ENCODE results near the gene ZNRF3.

Gene ZNRF3

GRCh38 chr22:29070490-29070889 lies 187.1 kb downstream of the ZNRF3 start:
- H3K27ac ChIP-seq (ENCODE audit: low read depth, low read length), result no peak overlapping the region
- peaks cover 3% of the 10 kb centered on the region for H3K4me1 ChIP-seq (ENCODE audit: control insufficient read depth, insufficient read depth, low read length, unreplicated experiment)
- no peak overlapping the region for H3K4me3 ChIP-seq (ENCODE audit: low read depth, low read length)
- H3K36me3 ChIP-seq (ENCODE audit: insufficient read depth, low read length), result no peaks in the 10 kb centered on the region
- H3K79me2 ChIP-seq (ENCODE audit: control insufficient read depth, insufficient read depth, low read length, unreplicated experiment), result no peaks in the 10 kb centered on the region
- no peak overlapping the region for H2AFZ ChIP-seq (ENCODE audit: low read length, unreplicated experiment)
- peaks cover 18% of the 10 kb centered on the region for H3K27me3 ChIP-seq (ENCODE audit: insufficient read depth, low read length)

GRCh38 chr22:29071261-29072045 lies 188.1 kb downstream of the ZNRF3 start:
- Histone ChIP-seq H3K27me3 (ENCODE audit: insufficient read depth, low read length) (peaks cover 18% of the 10 kb centered on the region), H3K4me1 (ENCODE audit: control insufficient read depth, insufficient read depth, low read length, unreplicated experiment) (peaks cover 3% of the 10 kb centered on the region), H3K4me3 (ENCODE audit: low read depth, low read length) (peak overlapping the region; percentile 73), H2AFZ (ENCODE audit: low read length, unreplicated experiment) (peak overlapping the region; percentile 95), H3K36me3 (ENCODE audit: insufficient read depth, low read length) (no peaks in the 10 kb centered on the region), H3K27ac (ENCODE audit: low read depth, low read length) (no peak overlapping the region), H3K79me2 (ENCODE audit: control insufficient read depth, insufficient read depth, low read length, unreplicated experiment) (no peaks in the 10 kb centered on the region)

- Histone ChIP-seq H3K4me3 (ENCODE audit: low read depth, low read length) (peak overlapping the region; percentile 73), H3K79me2 (ENCODE audit: control insufficient read depth, insufficient read depth, low read length, unreplicated experiment) (no peaks in the 10 kb centered on the region), H3K4me1 (ENCODE audit: control insufficient read depth, insufficient read depth, low read length, unreplicated experiment) (peaks cover 3% of the 10 kb centered on the region), H3K27me3 (ENCODE audit: insufficient read depth, low read length) (peaks cover 18% of the 10 kb centered on the region), H2AFZ (ENCODE audit: low read length, unreplicated experiment) (peak overlapping the region; percentile 95), H3K36me3 (ENCODE audit: insufficient read depth, low read length) (no peaks in the 10 kb centered on the region), H3K27ac (ENCODE audit: low read depth, low read length) (no peak overlapping the region)
Measured at GRCh38 chr22:29072193-29072978, 189.0 kb downstream of the ZNRF3 start.

GRCh38 chr22:29072979-29073617 lies 189.7 kb downstream of the ZNRF3 start, which contains the start of gene KREMEN1:
Gene KREMEN1, plus strand, starts transcription at chr22:29073035. Its CDS starts 96 bp downstream, at chr22:29073131.
- Histone ChIP-seq H3K27me3 (ENCODE audit: insufficient read depth, low read length) (peaks cover 18% of the 10 kb centered on the region), H3K27ac (ENCODE audit: low read depth, low read length) (no peak within 1 kb of the TSS), H3K79me2 (ENCODE audit: control insufficient read depth, insufficient read depth, low read length, unreplicated experiment) (no peaks in the 10 kb centered on the region), H3K4me3 (ENCODE audit: low read depth, low read length) (peak within 1 kb of the TSS; percentile 73), H3K4me1 (ENCODE audit: control insufficient read depth, insufficient read depth, low read length, unreplicated experiment) (peaks cover 3% of the 10 kb centered on the region), H3K36me3 (ENCODE audit: insufficient read depth, low read length) (no peaks in the 10 kb centered on the region), H2AFZ (ENCODE audit: low read length, unreplicated experiment) (peak within 1 kb of the TSS; percentile 95)

GRCh38 chr22:29073618-29074275 lies 190.4 kb downstream of the ZNRF3 start:
- peak overlapping the region; percentile 68 for H3K4me3 ChIP-seq (ENCODE audit: low read depth, low read length)
- peaks cover 3% of the 10 kb centered on the region for H3K4me1 ChIP-seq (ENCODE audit: control insufficient read depth, insufficient read depth, low read length, unreplicated experiment)
- H3K27ac ChIP-seq (ENCODE audit: low read depth, low read length), result no peak overlapping the region
- H2AFZ ChIP-seq (ENCODE audit: low read length, unreplicated experiment), result no peak overlapping the region
- H3K79me2 ChIP-seq (ENCODE audit: control insufficient read depth, insufficient read depth, low read length, unreplicated experiment), result no peaks in the 10 kb centered on the region
- H3K36me3 ChIP-seq (ENCODE audit: insufficient read depth, low read length), result no peaks in the 10 kb centered on the region
- H3K27me3 ChIP-seq (ENCODE audit: insufficient read depth, low read length), result peaks cover 18% of the 10 kb centered on the region

GRCh38 chr22:29074276-29074772 lies 191.0 kb downstream of the ZNRF3 start:
- H3K27me3 ChIP-seq (ENCODE audit: insufficient read depth, low read length), result peaks cover 18% of the 10 kb centered on the region
- H3K27ac ChIP-seq (ENCODE audit: low read depth, low read length), result no peak overlapping the region
- H3K36me3 ChIP-seq (ENCODE audit: insufficient read depth, low read length), result no peaks in the 10 kb centered on the region
- no peak overlapping the region for H2AFZ ChIP-seq (ENCODE audit: low read length, unreplicated experiment)
- peaks cover 3% of the 10 kb centered on the region for H3K4me1 ChIP-seq (ENCODE audit: control insufficient read depth, insufficient read depth, low read length, unreplicated experiment)
- no peaks in the 10 kb centered on the region for H3K79me2 ChIP-seq (ENCODE audit: control insufficient read depth, insufficient read depth, low read length, unreplicated experiment)
- no peak overlapping the region for H3K4me3 ChIP-seq (ENCODE audit: low read depth, low read length)

GRCh38 chr22:29078036-29078868 lies 194.9 kb downstream of the ZNRF3 start:
- Histone ChIP-seq H3K27ac (ENCODE audit: low read depth, low read length) (no peak overlapping the region), H3K4me3 (ENCODE audit: low read depth, low read length) (no peak overlapping the region), H3K36me3 (ENCODE audit: insufficient read depth, low read length) (no peaks in the 10 kb centered on the region), H2AFZ (ENCODE audit: low read length, unreplicated experiment) (no peak overlapping the region), H3K4me1 (ENCODE audit: control insufficient read depth, insufficient read depth, low read length, unreplicated experiment) (no peaks in the 10 kb centered on the region), H3K79me2 (ENCODE audit: control insufficient read depth, insufficient read depth, low read length, unreplicated experiment) (no peaks in the 10 kb centered on the region), H3K27me3 (ENCODE audit: insufficient read depth, low read length) (peaks cover 16% of the 10 kb centered on the region)

- Histone ChIP-seq H2AFZ (ENCODE audit: low read length, unreplicated experiment) (no peak overlapping the region), H3K79me2 (ENCODE audit: control insufficient read depth, insufficient read depth, low read length, unreplicated experiment) (no peaks in the 10 kb centered on the region), H3K36me3 (ENCODE audit: insufficient read depth, low read length) (no peaks in the 10 kb centered on the region), H3K27me3 (ENCODE audit: insufficient read depth, low read length) (peaks cover 10% of the 10 kb centered on the region), H3K27ac (ENCODE audit: low read depth, low read length) (no peak overlapping the region), H3K4me1 (ENCODE audit: control insufficient read depth, insufficient read depth, low read length, unreplicated experiment) (peaks cover under 1% of the 10 kb centered on the region), H3K4me3 (ENCODE audit: low read depth, low read length) (no peak overlapping the region)
Measured at GRCh38 chr22:29078869-29079207, 195.5 kb downstream of the ZNRF3 start.

- Histone ChIP-seq H3K27ac (ENCODE audit: low read depth, low read length) (no peak overlapping the region), H2AFZ (ENCODE audit: low read length, unreplicated experiment) (no peak overlapping the region), H3K4me3 (ENCODE audit: low read depth, low read length) (no peak overlapping the region), H3K36me3 (ENCODE audit: insufficient read depth, low read length) (no peaks in the 10 kb centered on the region), H3K4me1 (ENCODE audit: control insufficient read depth, insufficient read depth, low read length, unreplicated experiment) (peaks cover 5% of the 10 kb centered on the region), H3K27me3 (ENCODE audit: insufficient read depth, low read length) (peaks cover 5% of the 10 kb centered on the region), H3K79me2 (ENCODE audit: control insufficient read depth, insufficient read depth, low read length, unreplicated experiment) (no peaks in the 10 kb centered on the region)
Measured at GRCh38 chr22:29079218-29079901, 196.0 kb downstream of the ZNRF3 start.

Measured in ACC112 (cell line).